HepG2 (cell line): ENCODE measurements around the gene CCL4. TPM values are rescaled to one million over a fixed set of nuclear protein-coding genes. Genes with fewer than 3 reads are reported as not detected.

ENCODE experiments used
- ATAC-seq: fragments of 200-7000 bp; cut with Tn5 transposase; 3 replicates; pipeline ENCODE4 v1.9.1; 2020; ENCODE audit warnings: mild to moderate bottlenecking, moderate library complexity
- BruUV-seq: library from RNA; stranded (reverse); fragments of 400-500 nt; replicated peaks from 2 replicates; lab custom pipeline; 2021; lab: Mats Ljungman, UMichigan
- CTCF ChIA-PET: fragments of 300-600 bp; formaldehyde crosslinking; extraction: SDS; loops from one replicate; lab custom pipeline; 2021; ENCODE audit warnings: low total read pairs, inconsistent platforms, low intra/inter-chr PET ratio; lab: Yijun Ruan, JAX
- POLR2A ChIA-PET: fragments of 350-600 bp; sonication (Branson Sonifier 250); formaldehyde crosslinking; loops from one replicate; lab custom pipeline; 2020; ENCODE audit warnings: antibody characterized with exemption, inconsistent platforms; lab: Yijun Ruan, JAX
- DNase-seq: peaks from one replicate; pipeline ENCODE4 v3.0.0-alpha.2; 2015; ENCODE audit warnings: low spot score
- FAIRE-seq: peaks from 3 replicates; lab custom pipeline; 2011; peaks lifted over from hg19 to GRCh38; lab: Jason Lieb, UNC
- H2AFZ ChIP-seq: one replicate; pipeline ENCODE4 v1.6.1; 2011; ENCODE audit warnings: low read length, inconsistent platforms
- H3K27ac ChIP-seq: fragments of 300-600 bp; 3 replicates; pipeline ENCODE4 v1.8.0; 2011; ENCODE audit warnings: mixed run types, mild to moderate bottlenecking, mixed read lengths, low read length, inconsistent platforms; ENCODE audit not compliant: insufficient read depth; ENCODE audit errors: extremely low read length
- H3K27me3 ChIP-seq, 2 experiments: fragments of 200-600 bp in 1 of 2; 2 replicates in 1 of 2; 3 replicates in 1 of 2; pipeline versions ENCODE4 v1.6.0 to v1.8.0; 2011; ENCODE audit warnings: low read length in 2 of 2, mild to moderate bottlenecking in 2 of 2, moderate library complexity in 2 of 2, inconsistent platforms in 1 of 2; ENCODE audit not compliant: insufficient read depth in 2 of 2, control insufficient read depth in 1 of 2
- H3K36me3 ChIP-seq, 2 experiments: fragments of 200-600 bp in 1 of 2; replicated peaks in 1 of 2; 2 replicates in 1 of 2; 3 replicates in 1 of 2; pipeline versions ENCODE4 v1.5.1 to v1.8.0; 2011; ENCODE audit warnings: low read length in 2 of 2, inconsistent platforms in 1 of 2; ENCODE audit not compliant: insufficient read depth in 2 of 2, control insufficient read depth in 1 of 2
- H3K4me1 ChIP-seq: 2 replicates; pipeline ENCODE4 v1.5.1; 2012; ENCODE audit warnings: low read length, inconsistent platforms; ENCODE audit not compliant: insufficient read depth
- H3K4me2 ChIP-seq: 2 replicates; pipeline ENCODE4 v1.6.0; 2011; ENCODE audit warnings: low read depth, low read length, inconsistent platforms
- H3K4me3 ChIP-seq, 3 experiments: fragments of 200-600 bp in 1 of 3; sonication (generic), shearing (Covaris generic) in 1 of 3; replicated peaks in 1 of 3; 2 replicates each; pipeline ENCODE4 v1.5.1; 2011 to 2016; ENCODE audit warnings: low read length in 3 of 3, inconsistent platforms in 2 of 3, low read depth in 2 of 3, mild to moderate bottlenecking in 2 of 3, control low read depth in 1 of 3, mixed read lengths in 1 of 3; ENCODE audit not compliant: insufficient read depth in 1 of 3
- H3K79me2 ChIP-seq: one replicate; pipeline ENCODE4 v1.6.1; 2011; ENCODE audit warnings: low read length, inconsistent platforms; ENCODE audit not compliant: insufficient read depth
- H3K9ac ChIP-seq: 2 replicates; pipeline ENCODE4 v1.6.0; 2011; ENCODE audit warnings: mild to moderate bottlenecking, low read depth, low read length, inconsistent platforms; ENCODE audit not compliant: insufficient read depth
- H3K9me3 ChIP-seq: 2 replicates; pipeline ENCODE4 v1.5.1; 2012; ENCODE audit warnings: mild to moderate bottlenecking, low read length
- H4K20me1 ChIP-seq: 2 replicates; pipeline ENCODE4 v1.6.0; 2011; ENCODE audit warnings: inconsistent platforms, mild to moderate bottlenecking, low read length, moderate library complexity; ENCODE audit not compliant: insufficient read depth
- CBX5 ChIP-seq: sonication (generic); formaldehyde crosslinking; IDR thresholded peaks from 2 replicates; pipeline ENCODE4 v1.4.0; 2020; ENCODE audit warnings: missing genetic modification reagents, borderline replicate concordance
- GPN1 ChIP-seq: sonication (generic); formaldehyde crosslinking; IDR thresholded peaks from 2 replicates; pipeline ENCODE4 v1.5.1; 2020; ENCODE audit warnings: missing genetic modification reagents, borderline replicate concordance
- HDAC1 ChIP-seq: sonication (generic); formaldehyde crosslinking; IDR thresholded peaks from 2 replicates; pipeline ENCODE4 v1.5.1; 2020; ENCODE audit warnings: mild to moderate bottlenecking, missing genetic modification reagents
- HNF4G ChIP-seq, 2 experiments: sonication (generic) in 1 of 2; formaldehyde crosslinking in 1 of 2; IDR thresholded peaks; 2 replicates each; pipeline versions ENCODE4 v1.4.0 to v1.6.1; 2011 to 2020; ENCODE audit warnings: borderline replicate concordance in 2 of 2, low read depth in 2 of 2, mild to moderate bottlenecking in 2 of 2, low read length in 1 of 2, missing genetic modification reagents in 1 of 2, moderate library complexity in 1 of 2
- HOXA5 ChIP-seq: sonication (generic); formaldehyde crosslinking; IDR thresholded peaks from 2 replicates; pipeline ENCODE4 v1.4.0; 2020; ENCODE audit warnings: missing genetic modification reagents
- KDM4B ChIP-seq: sonication (generic); formaldehyde crosslinking; IDR thresholded peaks from 2 replicates; pipeline ENCODE4 v1.4.0; 2020; ENCODE audit warnings: missing genetic modification reagents
- REST ChIP-seq, 2 experiments: IDR thresholded peaks; 2 replicates each; pipeline ENCODE4 v1.6.1; 2011 to 2012; ENCODE audit warnings: low read length in 2 of 2, borderline replicate concordance in 1 of 2, low read depth in 1 of 2, mild to moderate bottlenecking in 1 of 2, moderate library complexity in 1 of 2
- RXRB ChIP-seq: IDR thresholded peaks from 2 replicates; pipeline ENCODE4 v1.6.1; 2016; ENCODE audit warnings: borderline replicate concordance, missing genetic modification reagents, missing compliant biosample characterization
- SAP130 ChIP-seq: IDR thresholded peaks from 2 replicates; pipeline ENCODE4 v1.6.1; 2016; ENCODE audit warnings: low read depth
- SMYD3 ChIP-seq: sonication (generic); formaldehyde crosslinking; IDR thresholded peaks from 2 replicates; pipeline ENCODE4 v1.8.1; 2023; ENCODE audit warnings: mild to moderate bottlenecking, missing genetic modification reagents
- YEATS2 ChIP-seq: sonication (generic); formaldehyde crosslinking; IDR thresholded peaks from 2 replicates; pipeline ENCODE4 v1.4.0; 2020; ENCODE audit warnings: missing genetic modification reagents, borderline replicate concordance
- ZNF432 ChIP-seq: sonication (generic); formaldehyde crosslinking; IDR thresholded peaks from 2 replicates; pipeline ENCODE4 v1.5.0; 2020; ENCODE audit warnings: missing genetic modification reagents, mild to moderate bottlenecking, borderline replicate concordance
- ZNF878 ChIP-seq: sonication (generic); formaldehyde crosslinking; IDR thresholded peaks from 2 replicates; pipeline ENCODE4 v1.8.1; 2023; ENCODE audit warnings: mild to moderate bottlenecking, missing genetic modification reagents, moderate library complexity
- ZSCAN20 ChIP-seq: sonication (generic); formaldehyde crosslinking; IDR thresholded peaks from 2 replicates; pipeline ENCODE4 v1.4.0; 2020; ENCODE audit warnings: missing genetic modification reagents, mild to moderate bottlenecking, borderline replicate concordance
- WGBS: methylation state at CpG from one replicate; pipeline ENCODE4 v1.1.6; 2017; ENCODE audit warnings: low lambda C conversion rate; 5-methylcytosine and 5-hydroxymethylcytosine counted together
- in situ Hi-C: cut with HindIII; loops from 2 replicates; pipeline ENCODE4 v1.10.0; 2017; ENCODE audit warnings: low pct_unique_long_range_greater_than_20kb; ENCODE audit not compliant: extremely low pct_ligation_motif_present
- intact Hi-C: fragments of 100-400 bp; cut with micrococcal nuclease; formaldehyde crosslinking; loops from one replicate; pipeline ENCODE4 v1.10.0; 2022; ENCODE audit not compliant: unreplicated experiment
- polyA plus RNA-seq, 8 experiments: library from polyadenylated mRNA; depleted of rRNA in 3 of 8; stranded (reverse) in 7 of 8; unstranded in 1 of 8; fragments of >200 nt; fragmentation: Illumina TruSeq in 4 of 8; extraction: Trizol in 4 of 8; gene quantifications; 2 replicates each; pipeline versions ENCODE4 v1.2.1 to v1.2.3, GENCODE V29; 2011 to 2016; ENCODE audit warnings: low read depth in 4 of 8, missing spikeins in 1 of 8, mixed read lengths in 1 of 8; ENCODE audit not compliant: insufficient read depth in 1 of 8
- total RNA-seq, 5 experiments: library from RNA; depleted of rRNA; stranded (reverse); fragments of >200 nt; fragmentation: Illumina TruSeq; extraction: Trizol; gene quantifications; 2 replicates each; pipeline ENCODE4 v1.2.3, GENCODE V29; 2016; ENCODE audit warnings: low read depth in 1 of 5
- TF ChIP-seq, protein P1 (sequence below): fragments of 450-650 bp; IDR thresholded peaks from 2 replicates; pipeline ENCODE4 v1.6.1; 2017; ENCODE audit warnings: mild to moderate bottlenecking
- TF ChIP-seq, protein P2 (sequence below): sonication (generic); formaldehyde crosslinking; IDR thresholded peaks from 2 replicates; pipeline ENCODE4 v1.5.1; 2020; ENCODE audit warnings: missing genetic modification reagents, mild to moderate bottlenecking, borderline replicate concordance

Gene CCL4
- total and polyA plus RNA-seq, 2 of the 13 experiments (the other 11 are each of a cell fraction or from before 2014, with no cell fraction given): not detected

DNA sequence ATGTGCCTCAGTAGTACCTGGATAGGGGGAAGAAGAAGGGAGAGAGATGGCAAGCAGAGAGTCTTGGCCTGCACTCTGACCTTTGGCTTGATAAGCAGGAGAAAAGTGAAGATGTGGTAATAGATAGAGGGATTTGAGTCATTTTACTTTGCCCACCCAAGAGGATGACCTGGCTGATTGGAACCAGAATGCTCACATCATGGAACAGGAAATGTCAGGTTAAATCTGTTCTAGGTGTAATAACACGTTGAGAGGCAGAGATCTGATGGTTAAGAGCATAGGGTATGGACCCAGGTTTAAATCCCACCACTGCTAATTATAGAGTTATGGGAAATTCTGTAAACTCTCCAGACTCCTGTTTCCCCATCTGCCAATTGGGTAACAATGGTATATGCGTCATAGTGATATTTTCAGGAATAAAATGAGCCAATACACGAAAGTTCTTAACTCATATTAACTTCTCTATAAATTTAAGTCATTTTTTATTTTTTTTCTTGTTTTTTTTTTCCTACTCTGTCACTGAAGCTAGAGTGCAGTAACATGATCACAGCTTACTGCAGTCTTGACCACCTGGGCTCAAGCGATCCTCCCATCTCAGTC is 47.6 kb upstream of the CCL4 start:
- Histone ChIP-seq H3K4me3 (no peak overlapping the region), H3K9ac (no peak overlapping the region), H2AFZ (no peak overlapping the region), H3K36me3 (no peaks in the 10 kb centered on the region), H3K79me2 (no peaks in the 10 kb centered on the region), H3K27ac (no peak overlapping the region), H3K4me2 (no peak overlapping the region), H3K9me3 (no peaks in the 10 kb centered on the region), H3K27me3 (no peaks in the 10 kb centered on the region), H4K20me1 (no peaks in the 10 kb centered on the region), H3K4me1 (no peaks in the 10 kb centered on the region)
- intact Hi-C loops: no loop called here
- ChIA-PET POLR2A (no interaction called here), CTCF (no interaction called here)
- BruUV-seq: no TSS peak
- 38% methylated on average over 4 of the region's 4 CpGs for WGBS
- FAIRE-seq: no peak
- in situ Hi-C loops: no loop called here
- DNase-seq: no peak
- no peak for ATAC-seq
- TF ChIP-seq KDM4B (CRISPR knock-in tag): no peak
- TF ChIP-seq HDAC1: no peak
- TF ChIP-seq CBX5 (CRISPR knock-in tag): no peak
- no peak for TF ChIP-seq GPN1 (CRISPR knock-in tag)
- no peak for TF ChIP-seq SMYD3 (CRISPR knock-in tag)
- TF ChIP-seq ZSCAN20 (CRISPR knock-in tag): no peak
- TF ChIP-seq ZNF878 (CRISPR knock-in tag): no peak
- no peak for TF ChIP-seq SAP130 (CRISPR knock-in tag)
- TF ChIP-seq HNF4G (IDR thresholded peaks at IDR 0.05; ENCODE audit: borderline replicate concordance, low read depth, low read length): no peak
- no peak for TF ChIP-seq HNF4G (CRISPR knock-in tag; IDR thresholded peaks at IDR 0.05; ENCODE audit: borderline replicate concordance, low read depth)
- TF ChIP-seq, protein P1, sequence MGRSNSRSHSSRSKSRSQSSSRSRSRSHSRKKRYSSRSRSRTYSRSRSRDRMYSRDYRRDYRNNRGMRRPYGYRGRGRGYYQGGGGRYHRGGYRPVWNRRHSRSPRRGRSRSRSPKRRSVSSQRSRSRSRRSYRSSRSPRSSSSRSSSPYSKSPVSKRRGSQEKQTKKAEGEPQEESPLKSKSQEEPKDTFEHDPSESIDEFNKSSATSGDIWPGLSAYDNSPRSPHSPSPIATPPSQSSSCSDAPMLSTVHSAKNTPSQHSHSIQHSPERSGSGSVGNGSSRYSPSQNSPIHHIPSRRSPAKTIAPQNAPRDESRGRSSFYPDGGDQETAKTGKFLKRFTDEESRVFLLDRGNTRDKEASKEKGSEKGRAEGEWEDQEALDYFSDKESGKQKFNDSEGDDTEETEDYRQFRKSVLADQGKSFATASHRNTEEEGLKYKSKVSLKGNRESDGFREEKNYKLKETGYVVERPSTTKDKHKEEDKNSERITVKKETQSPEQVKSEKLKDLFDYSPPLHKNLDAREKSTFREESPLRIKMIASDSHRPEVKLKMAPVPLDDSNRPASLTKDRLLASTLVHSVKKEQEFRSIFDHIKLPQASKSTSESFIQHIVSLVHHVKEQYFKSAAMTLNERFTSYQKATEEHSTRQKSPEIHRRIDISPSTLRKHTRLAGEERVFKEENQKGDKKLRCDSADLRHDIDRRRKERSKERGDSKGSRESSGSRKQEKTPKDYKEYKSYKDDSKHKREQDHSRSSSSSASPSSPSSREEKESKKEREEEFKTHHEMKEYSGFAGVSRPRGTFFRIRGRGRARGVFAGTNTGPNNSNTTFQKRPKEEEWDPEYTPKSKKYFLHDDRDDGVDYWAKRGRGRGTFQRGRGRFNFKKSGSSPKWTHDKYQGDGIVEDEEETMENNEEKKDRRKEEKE: no peak
- TF ChIP-seq YEATS2 (CRISPR knock-in tag): no peak
- TF ChIP-seq RXRB: no peak
- no peak for TF ChIP-seq REST (IDR thresholded peaks at IDR 0.05; ENCODE audit: borderline replicate concordance in 1 of 2, low read depth in 1 of 2, low read length in 2 of 2)
- TF ChIP-seq ZNF432 (CRISPR knock-in tag): no peak
- TF ChIP-seq HOXA5 (CRISPR knock-in tag): no peak
- TF ChIP-seq, protein P2, sequence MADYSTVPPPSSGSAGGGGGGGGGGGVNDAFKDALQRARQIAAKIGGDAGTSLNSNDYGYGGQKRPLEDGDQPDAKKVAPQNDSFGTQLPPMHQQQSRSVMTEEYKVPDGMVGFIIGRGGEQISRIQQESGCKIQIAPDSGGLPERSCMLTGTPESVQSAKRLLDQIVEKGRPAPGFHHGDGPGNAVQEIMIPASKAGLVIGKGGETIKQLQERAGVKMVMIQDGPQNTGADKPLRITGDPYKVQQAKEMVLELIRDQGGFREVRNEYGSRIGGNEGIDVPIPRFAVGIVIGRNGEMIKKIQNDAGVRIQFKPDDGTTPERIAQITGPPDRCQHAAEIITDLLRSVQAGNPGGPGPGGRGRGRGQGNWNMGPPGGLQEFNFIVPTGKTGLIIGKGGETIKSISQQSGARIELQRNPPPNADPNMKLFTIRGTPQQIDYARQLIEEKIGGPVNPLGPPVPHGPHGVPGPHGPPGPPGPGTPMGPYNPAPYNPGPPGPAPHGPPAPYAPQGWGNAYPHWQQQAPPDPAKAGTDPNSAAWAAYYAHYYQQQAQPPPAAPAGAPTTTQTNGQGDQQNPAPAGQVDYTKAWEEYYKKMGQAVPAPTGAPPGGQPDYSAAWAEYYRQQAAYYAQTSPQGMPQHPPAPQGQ (CRISPR knock-in tag): no peak
